ENCODE measurements around the gene NDUFA13.

Gene NDUFA13

GRCh38 chr19:19514215-19514657 is 1.8 kb upstream of the NDUFA13 start:
- Mint-ChIP-seq H3K27me3 (no peaks in the 10 kb centered on the region), H3K27ac (no peak overlapping the region), H3K36me3 (ENCODE audit: low read depth) (peaks cover 7% of the 10 kb centered on the region), H3K4me1 (peaks cover 24% of the 10 kb centered on the region), H3K9me3 (no peaks in the 10 kb centered on the region), H3K4me3 (peak overlapping the region; percentile 46)
- DNase-seq (peak; percentile 31), ATAC-seq (no peak)

- ATAC-seq (no peak), DNase-seq (no peak)
- H3K4me1 Mint-ChIP-seq: peaks cover 27% of the 10 kb centered on the region
- peaks cover 13% of the 10 kb centered on the region for H3K36me3 Mint-ChIP-seq (ENCODE audit: low read depth)
- H3K9me3 Mint-ChIP-seq: no peaks in the 10 kb centered on the region
- no peaks in the 10 kb centered on the region for H3K27me3 Mint-ChIP-seq
- H3K4me3 Mint-ChIP-seq: peak within 1 kb of the TSS; percentile 92
- H3K27ac Mint-ChIP-seq: peak within 1 kb of the TSS; percentile 92
Observed at GRCh38 chr19:19514881-19515641, 964 bp upstream of the NDUFA13 start, which contains the start of gene TSSK6. TSS of gene TSSK6 (minus strand) at chr19:19515548. CDS start at chr19:19515427, 121 bp downstream.

- no peak for ATAC-seq
- no peak for DNase-seq
- peak overlapping the region; percentile 92 for H3K4me3 Mint-ChIP-seq
- H3K27me3 Mint-ChIP-seq: no peaks in the 10 kb centered on the region
- H3K36me3 Mint-ChIP-seq (ENCODE audit: low read depth): peaks cover 22% of the 10 kb centered on the region
- H3K27ac Mint-ChIP-seq: peak overlapping the region; percentile 92
- H3K4me1 Mint-ChIP-seq: peaks cover 37% of the 10 kb centered on the region
- no peaks in the 10 kb centered on the region for H3K9me3 Mint-ChIP-seq
Observed at GRCh38 chr19:19517235-19517619, 1.2 kb downstream of the NDUFA13 start.

GRCh38 chr19:19520989-19521388 is 5.0 kb downstream of the NDUFA13 start:
- Mint-ChIP-seq H3K4me3 (no peak overlapping the region), H3K27ac (no peak overlapping the region), H3K36me3 (ENCODE audit: low read depth) (peaks cover 27% of the 10 kb centered on the region), H3K9me3 (no peaks in the 10 kb centered on the region), H3K27me3 (no peaks in the 10 kb centered on the region), H3K4me1 (peaks cover 41% of the 10 kb centered on the region)
- no peak for ATAC-seq
- DNase-seq: no peak

- no peak for ATAC-seq
- Mint-ChIP-seq H3K27me3 (no peaks in the 10 kb centered on the region), H3K4me1 (peaks cover 28% of the 10 kb centered on the region), H3K36me3 (ENCODE audit: low read depth) (peaks cover 25% of the 10 kb centered on the region), H3K27ac (no peak overlapping the region), H3K9me3 (no peaks in the 10 kb centered on the region), H3K4me3 (no peak overlapping the region)
- no peak for DNase-seq
Observed at GRCh38 chr19:19523177-19523576, 7.2 kb downstream of the NDUFA13 start.

GRCh38 chr19:19524053-19524452 is 8.0 kb downstream of the NDUFA13 start:
- Mint-ChIP-seq H3K9me3 (no peaks in the 10 kb centered on the region), H3K36me3 (ENCODE audit: low read depth) (peaks cover 25% of the 10 kb centered on the region), H3K27ac (no peak overlapping the region), H3K27me3 (no peaks in the 10 kb centered on the region), H3K4me3 (no peak overlapping the region), H3K4me1 (peaks cover 25% of the 10 kb centered on the region)
- ATAC-seq (no peak), DNase-seq (no peak)

- no peak overlapping the region for H3K4me3 Mint-ChIP-seq
- no peaks in the 10 kb centered on the region for H3K9me3 Mint-ChIP-seq
- DNase-seq: no peak
- H3K27ac Mint-ChIP-seq: no peak overlapping the region
- peaks cover 15% of the 10 kb centered on the region for H3K4me1 Mint-ChIP-seq
- peak; percentile 5 for ATAC-seq
- peaks cover 14% of the 10 kb centered on the region for H3K36me3 Mint-ChIP-seq (ENCODE audit: low read depth)
- H3K27me3 Mint-ChIP-seq: no peaks in the 10 kb centered on the region
Observed at GRCh38 chr19:19525611-19526380, 9.8 kb downstream of the NDUFA13 start.

- ATAC-seq (no peak), DNase-seq (no peak)
- no peak overlapping the region for H3K4me3 Mint-ChIP-seq
- peaks cover 10% of the 10 kb centered on the region for H3K36me3 Mint-ChIP-seq (ENCODE audit: low read depth)
- H3K27me3 Mint-ChIP-seq: no peaks in the 10 kb centered on the region
- H3K27ac Mint-ChIP-seq: no peak overlapping the region
- peaks cover 11% of the 10 kb centered on the region for H3K4me1 Mint-ChIP-seq
- no peaks in the 10 kb centered on the region for H3K9me3 Mint-ChIP-seq
Observed at GRCh38 chr19:19526581-19527370, 10.8 kb downstream of the NDUFA13 start.

- no peak for ATAC-seq
- no peaks in the 10 kb centered on the region for H3K9me3 Mint-ChIP-seq
- no peaks in the 10 kb centered on the region for H3K27me3 Mint-ChIP-seq
- peaks cover 13% of the 10 kb centered on the region for H3K36me3 Mint-ChIP-seq (ENCODE audit: low read depth)
- H3K4me1 Mint-ChIP-seq: peaks cover 14% of the 10 kb centered on the region
- H3K27ac Mint-ChIP-seq: no peak overlapping the region
- no peak for DNase-seq
- no peak overlapping the region for H3K4me3 Mint-ChIP-seq
Observed at GRCh38 chr19:19527371-19527656, 11.3 kb downstream of the NDUFA13 start.

GRCh38 chr19:19527674-19528625 is 11.9 kb downstream of the NDUFA13 start:
- DNase-seq: no peak
- no peaks in the 10 kb centered on the region for H3K9me3 Mint-ChIP-seq
- H3K4me3 Mint-ChIP-seq: no peak overlapping the region
- H3K27me3 Mint-ChIP-seq: no peaks in the 10 kb centered on the region
- peaks cover 12% of the 10 kb centered on the region for H3K4me1 Mint-ChIP-seq
- peaks cover 10% of the 10 kb centered on the region for H3K36me3 Mint-ChIP-seq (ENCODE audit: low read depth)
- H3K27ac Mint-ChIP-seq: no peak overlapping the region
- no peak for ATAC-seq

- Mint-ChIP-seq H3K27me3 (no peaks in the 10 kb centered on the region), H3K4me3 (no peak within 1 kb of the TSS), H3K36me3 (ENCODE audit: low read depth) (peaks cover 7% of the 10 kb centered on the region), H3K9me3 (no peaks in the 10 kb centered on the region), H3K27ac (no peak within 1 kb of the TSS), H3K4me1 (peaks cover 10% of the 10 kb centered on the region)
- ATAC-seq (no peak), DNase-seq (no peak)
Observed at GRCh38 chr19:19528721-19529490, 12.9 kb downstream of the NDUFA13 start, which contains the start of gene YJEFN3. TSS of gene YJEFN3 (plus strand) at chr19:19528911. CDS start at chr19:19528933, 22 bp downstream.

- H3K27ac Mint-ChIP-seq: no peak overlapping the region
- no peak for ATAC-seq
- H3K36me3 Mint-ChIP-seq (ENCODE audit: low read depth): peaks cover 11% of the 10 kb centered on the region
- H3K9me3 Mint-ChIP-seq: no peaks in the 10 kb centered on the region
- no peak for DNase-seq
- no peaks in the 10 kb centered on the region for H3K27me3 Mint-ChIP-seq
- H3K4me3 Mint-ChIP-seq: no peak overlapping the region
- peaks cover 10% of the 10 kb centered on the region for H3K4me1 Mint-ChIP-seq
Observed at GRCh38 chr19:19529783-19530422, 13.9 kb downstream of the NDUFA13 start.

- Mint-ChIP-seq H3K36me3 (ENCODE audit: low read depth) (peaks cover 11% of the 10 kb centered on the region), H3K27me3 (no peaks in the 10 kb centered on the region), H3K9me3 (no peaks in the 10 kb centered on the region), H3K4me3 (no peak overlapping the region), H3K27ac (no peak overlapping the region), H3K4me1 (peaks cover 10% of the 10 kb centered on the region)
- DNase-seq: no peak
- ATAC-seq: no peak
Observed at GRCh38 chr19:19530423-19530804, 14.4 kb downstream of the NDUFA13 start.

Data from activated naive CD8-positive, alpha-beta T cell treated with anti-CD3 and anti-CD28 coated beads, Interleukin-2, amount 50 U/mL, for 24 hours (primary cell).